H4 (cell line): Measurements from ENCODE around the gene G6PD. TPM values are rescaled to one million over a fixed set of nuclear protein-coding genes. Genes with fewer than 3 reads are reported as not detected.

Source experiments
- DNase-seq: peaks from one replicate; pipeline ENCODE4 v3.0.0-alpha.2; 2015; ENCODE audit warnings: low spot score
- total RNA-seq: library from RNA; depleted of rRNA; stranded (reverse); fragments of >200 nt; shearing (Covaris generic); gene quantifications from 2 replicates; pipeline ENCODE4 v1.2.3, GENCODE V29; 2014; rRNA removed

Gene G6PD
- total RNA-seq, 1 experiment from 2014 or later = 350 TPM

GRCh38 chrX:154487518-154488290 is 58.9 kb downstream of the G6PD start:
- DNase-seq = no peak

GRCh38 chrX:154486396-154487207 is 60.0 kb downstream of the G6PD start, which contains the start of gene UBL4A:
Gene UBL4A, minus strand, starts transcription at chrX:154486615. Its CDS starts 31 bp downstream, at chrX:154486584.
- DNase-seq = peak; percentile 50

DNA sequence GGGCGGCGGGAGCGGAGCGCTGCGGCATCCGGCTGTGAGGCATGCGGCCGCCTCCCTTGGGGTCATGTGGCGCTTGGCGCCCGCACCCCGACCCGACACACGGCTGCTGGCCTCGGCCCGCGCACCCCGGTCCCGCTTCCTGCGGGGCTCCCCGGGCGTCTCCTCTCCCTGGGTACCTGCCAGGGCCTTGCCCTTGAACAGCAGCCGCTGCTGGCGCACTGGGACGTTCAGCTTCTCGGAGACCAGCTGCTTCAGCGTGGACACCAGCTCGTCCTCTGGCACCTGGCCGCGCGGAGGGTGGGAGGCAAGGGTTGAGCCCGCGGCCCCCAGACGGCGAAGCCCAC is 60.6 kb downstream of the G6PD start:
- DNase-seq = no peak

DNA sequence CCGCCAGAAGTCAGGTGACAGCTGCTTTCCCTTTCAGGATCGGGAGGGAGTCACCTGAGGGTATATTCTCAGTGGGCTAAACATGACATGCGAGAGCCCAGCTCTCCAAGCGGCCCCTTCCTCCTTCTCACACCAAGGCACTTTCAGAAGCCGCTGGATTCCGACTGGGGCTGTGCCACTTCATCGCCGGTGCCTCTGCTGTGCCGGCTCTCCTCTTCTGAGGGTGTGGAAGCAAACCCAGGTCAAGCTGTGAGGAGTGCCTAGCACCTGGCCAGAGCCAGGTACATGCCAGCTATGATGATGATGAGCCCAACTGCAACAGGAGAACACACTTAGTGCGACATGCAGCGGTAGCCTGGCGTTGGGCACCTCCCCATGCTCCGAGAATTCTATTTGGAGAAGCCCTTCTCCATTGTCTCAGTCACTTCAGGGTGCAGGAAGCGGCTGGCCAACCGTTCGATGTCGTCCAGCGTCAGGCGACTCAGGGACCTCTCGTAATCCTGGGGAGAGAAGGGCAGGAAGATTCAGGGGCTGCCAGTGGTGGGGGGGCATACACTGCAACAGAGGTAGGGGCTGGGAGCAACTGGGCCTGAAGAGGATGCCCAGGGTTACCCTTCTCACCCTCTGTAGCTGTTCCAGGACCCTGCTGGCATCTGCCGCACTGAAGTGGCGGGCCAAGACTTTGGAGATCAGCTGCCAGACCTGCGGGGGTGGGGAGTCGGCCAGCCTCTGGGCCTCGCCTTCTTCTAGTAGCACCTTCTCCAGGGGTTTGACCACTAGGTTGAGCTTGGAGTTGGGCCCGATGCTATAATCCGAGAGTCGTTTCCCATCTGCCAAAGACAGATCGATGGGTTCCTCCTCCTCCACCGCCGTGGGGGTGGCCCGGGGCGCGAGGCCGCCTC is 61.2 kb downstream of the G6PD start:
- no peak for DNase-seq

GRCh38 chrX:154484255-154485149 is 62.1 kb downstream of the G6PD start:
- DNase-seq = no peak

GRCh38 chrX:154483325-154483724 is 63.3 kb downstream of the G6PD start:
- no peak for DNase-seq

GRCh38 chrX:154482786-154483185 is 63.9 kb downstream of the G6PD start:
- DNase-seq = no peak

GRCh38 chrX:154481911-154482601 is 64.6 kb downstream of the G6PD start:
- DNase-seq = no peak

Other genes with a start within 250 kb of the G6PD start
- gene FLNA, start 172.2 kb downstream of the G6PD start, total RNA-seq = 409 and 458 TPM in 2 replicates
- gene EMD, start 167.6 kb downstream of the G6PD start, total RNA-seq = 53.3 and 69.3 TPM in 2 replicates
- 5,829 and 6,316 TPM in 2 replicates for gene RPL10, start 148.5 kb downstream of the G6PD start, total RNA-seq
- 19.4 and 21.8 TPM in 2 replicates for gene DNASE1L1, start 137.6 kb downstream of the G6PD start, total RNA-seq
- 15.1 and 15.3 TPM in 2 replicates for gene TAFAZZIN, start 135.3 kb downstream of the G6PD start, total RNA-seq
- gene ATP6AP1, start 118.2 kb downstream of the G6PD start, total RNA-seq = 60.2 and 69.2 TPM in 2 replicates
- 62.2 and 68.0 TPM in 2 replicates for gene GDI1, start 109.7 kb downstream of the G6PD start, total RNA-seq
- gene FAM50A, start 102.7 kb downstream of the G6PD start, total RNA-seq = 52.2 and 63.0 TPM in 2 replicates
- 1.6 and 1.9 TPM in 2 replicates for gene PLXNA3, start 88.6 kb downstream of the G6PD start, total RNA-seq
- 57.8 and 96.3 TPM in 2 replicates for gene LAGE3, start 67.6 kb downstream of the G6PD start, total RNA-seq
- 55.5 and 94.8 TPM in 2 replicates for gene UBL4A, start 60.2 kb downstream of the G6PD start, total RNA-seq
- gene SLC10A3, start 56.2 kb downstream of the G6PD start, total RNA-seq = 20.0 and 35.3 TPM in 2 replicates
- 17.2 and 17.9 TPM in 2 replicates for gene FAM3A, start 30.6 kb downstream of the G6PD start, total RNA-seq
- 20.1 and 23.0 TPM in 2 replicates for gene IKBKG, start 774 bp upstream of the G6PD start, total RNA-seq
- not detected in 2 replicates for gene CTAG1A, start 38.3 kb upstream of the G6PD start, total RNA-seq
- not detected in 2 replicates for gene CTAG1B, start 72.4 kb upstream of the G6PD start, total RNA-seq
- not detected in 2 replicates for gene CTAG2, start 106.7 kb upstream of the G6PD start, total RNA-seq
- gene GAB3, start 204.2 kb upstream of the G6PD start, total RNA-seq = 0.08 and 0.33 TPM in 2 replicates
- gene DKC1, start 216.0 kb upstream of the G6PD start, total RNA-seq = 47.9 and 68.3 TPM in 2 replicates